Prostate gland (tissue), 2 donors: Measurements from ENCODE around the gene CFAP20DC. TPM values are rescaled to one million over a fixed set of nuclear protein-coding genes. Genes with fewer than 3 reads are reported as not detected.

Source experiments
- DNase-seq: peaks from one replicate; pipeline ENCODE4 v3.0.0-alpha.2; 2019; ENCODE audit warnings: low spot score
- H3K27ac ChIP-seq, 2 donors: fragments of 200-600 bp; sonication (generic); 2 replicates each; pipeline ENCODE4 v1.5.1; 2017 to 2019
- H3K27me3 ChIP-seq: fragments of 200-600 bp; sonication (generic); replicated peaks from 2 replicates; pipeline ENCODE4 v1.5.1; 2019; ENCODE audit not compliant: insufficient read depth
- H3K36me3 ChIP-seq, 2 donors: fragments of 200-600 bp; sonication (generic); 1 replicate in 1 of 2; 2 replicates in 1 of 2; pipeline versions ENCODE4 v1.5.1 to v1.8.1; 2017 to 2019
- H3K4me1 ChIP-seq: fragments of 200-600 bp; sonication (generic); replicated peaks from 2 replicates; pipeline ENCODE4 v1.5.1; 2019
- H3K4me3 ChIP-seq, 2 donors: fragments of 200-600 bp; sonication (generic); 2 replicates each; pipeline ENCODE4 v1.5.1; 2017 to 2019
- H3K9me3 ChIP-seq: fragments of 200-600 bp; sonication (generic); 2 replicates; pipeline ENCODE4 v1.5.1; 2017
- CTCF ChIP-seq, 4 experiments: fragments of 200-600 bp in 2 of 4; fragments of 450-650 bp in 2 of 4; sonication (generic) in 2 of 4; IDR thresholded peaks; 1 replicate in 3 of 4; 2 replicates in 1 of 4; pipeline ENCODE4 v1.5.1; 2016 to 2019; ENCODE audit warnings: antibody characterized with exemption in 4 of 4, mild to moderate bottlenecking in 2 of 4, moderate library complexity in 2 of 4
- POLR2A ChIP-seq: fragments of 450-650 bp; IDR thresholded peaks from one replicate; pipeline ENCODE4 v1.6.1; 2016; ENCODE audit warnings: antibody characterized with exemption, mild to moderate bottlenecking
- POLR2AphosphoS5 ChIP-seq: sonication (generic); formaldehyde crosslinking; IDR thresholded peaks from one replicate; pipeline ENCODE4 v1.6.1; 2017; ENCODE audit warnings: antibody characterized with exemption
- WGBS: methylation state at CpG from one replicate; pipeline ENCODE4 v1.1.5; 2018; 5-methylcytosine and 5-hydroxymethylcytosine counted together
- intact Hi-C: fragments of 100-400 bp; cut with DNase I; formaldehyde crosslinking; loops from one replicate; pipeline ENCODE4 v1.14.2; 2022
- total RNA-seq, 2 donors: library from RNA; depleted of rRNA; stranded (reverse); fragments of >200 nt; gene quantifications; one replicate each; pipeline ENCODE4 v1.1.0, GENCODE V29; 2016

CFAP20DC gene
- total RNA-seq, 2 donors from 2014 or later: 0.36 to 8.3 TPM

GRCh38 chr3:58800940-58801339 is 248.9 kb downstream of the CFAP20DC start:
- Histone ChIP-seq H3K36me3 (no peaks in the 10 kb centered on the region), H3K27me3 (no peaks in the 10 kb centered on the region), H3K4me3 (no peak overlapping the region), H3K9me3 (no peaks in the 10 kb centered on the region), H3K4me1 (no peaks in the 10 kb centered on the region), H3K27ac (no peak overlapping the region)
- DNase-seq: no peak
- WGBS: 66% methylated on average over 3 of the region's 3 CpGs
- TF ChIP-seq CTCF (IDR thresholded peaks at IDR 0.05): no peak
- TF ChIP-seq POLR2A: no peak
- intact Hi-C loops: no loop called here

GRCh38 chr3:58800032-58800431 is 249.8 kb downstream of the CFAP20DC start:
- WGBS: 88% methylated on average over 2 of the region's 2 CpGs
- no peaks in the 10 kb centered on the region for H3K4me1 ChIP-seq
- H3K36me3 ChIP-seq: no peaks in the 10 kb centered on the region
- intact Hi-C loops: no loop called here
- DNase-seq: no peak
- no peaks in the 10 kb centered on the region for H3K9me3 ChIP-seq
- H3K27ac ChIP-seq: no peak overlapping the region
- no peaks in the 10 kb centered on the region for H3K27me3 ChIP-seq
- no peak overlapping the region for H3K4me3 ChIP-seq
- TF ChIP-seq POLR2AphosphoS5: no peak
- TF ChIP-seq POLR2A: no peak
- TF ChIP-seq CTCF (IDR thresholded peaks at IDR 0.05): no peak

- Histone ChIP-seq H3K27ac (no peak overlapping the region), H3K4me3 (no peak overlapping the region), H3K27me3 (no peaks in the 10 kb centered on the region), H3K36me3 (no peaks in the 10 kb centered on the region), H3K9me3 (no peaks in the 10 kb centered on the region), H3K4me1 (no peaks in the 10 kb centered on the region)
- intact Hi-C loops: no loop called here
- DNase-seq: no peak
- WGBS: 46% methylated on average over 3 of the region's 3 CpGs
- TF ChIP-seq CTCF (IDR thresholded peaks at IDR 0.05) (no peak), POLR2AphosphoS5 (no peak), POLR2A (no peak)
These were observed 250.6 kb downstream of the CFAP20DC start for GRCh38 chr3:58799271-58799670.

- Histone ChIP-seq H3K27me3 (no peaks in the 10 kb centered on the region), H3K9me3 (no peaks in the 10 kb centered on the region), H3K4me1 (no peaks in the 10 kb centered on the region), H3K4me3 (no peak overlapping the region), H3K36me3 (no peaks in the 10 kb centered on the region), H3K27ac (no peak overlapping the region)
- no peak for DNase-seq
- 80% methylated on average over 2 of the region's 2 CpGs for WGBS
- no peak for TF ChIP-seq CTCF (IDR thresholded peaks at IDR 0.05)
- no peak for TF ChIP-seq POLR2A
- TF ChIP-seq POLR2AphosphoS5: no peak
- intact Hi-C loops: no loop called here
These were observed 251.5 kb downstream of the CFAP20DC start for GRCh38 chr3:58798312-58798711.

GRCh38 chr3:58794750-58795149 is 255.1 kb downstream of the CFAP20DC start:
- 96% methylated on average over 4 of the region's 4 CpGs for WGBS
- no peak overlapping the region for H3K4me3 ChIP-seq
- intact Hi-C loops: no loop called here

More at GRCh38 chr3:58794750-58795149, 255.1 kb downstream of the CFAP20DC start:
- Histone ChIP-seq H3K27me3 (no peaks in the 10 kb centered on the region), H3K4me1 (no peaks in the 10 kb centered on the region), H3K36me3 (no peaks in the 10 kb centered on the region), H3K9me3 (no peaks in the 10 kb centered on the region), H3K27ac (no peak overlapping the region)
- TF ChIP-seq CTCF (IDR thresholded peaks at IDR 0.05) (no peak), POLR2AphosphoS5 (no peak), POLR2A (no peak)
- no peak for DNase-seq
